OCI-LY3 (cell line): ENCODE results near the gene MLLT10.

ENCODE experiments used
- CTCF ChIP-seq: fragments of 200-600, 300-600 bp; sonication (generic); IDR thresholded peaks from 2 replicates; pipeline ENCODE4 v1.5.1; 2014; ENCODE audit warnings: antibody characterized with exemption, low read length, low read depth
- EZH2phosphoT487 ChIP-seq: fragments of 200-600 bp; shearing (Covaris generic); IDR thresholded peaks from 2 replicates; pipeline ENCODE4 v1.6.1; 2018; ENCODE audit warnings: antibody characterized with exemption, mixed run types, low read depth

- no peak for TF ChIP-seq CTCF
- TF ChIP-seq EZH2phosphoT487: no peak
Observed at GRCh38 chr10:21515361-21516241, 18.4 kb upstream of the MLLT10 start.
